Kidney glomerular epithelial cell (primary cell): ENCODE data around the gene ZDHHC4.
A peak's percentile ranks its signal among the peaks of the same experiment; 100 is the strongest.
"Not testable (repeated sequence)": the region's sequence is repeated elsewhere in the genome, so short reads cannot be mapped to it uniquely, and the experiment has no call there.

ENCODE experiments used
- DNase-seq: peaks from one replicate; lab custom pipeline; 2025; lab: John Stamatoyannopoulos, UW

Gene ZDHHC4

DNA sequence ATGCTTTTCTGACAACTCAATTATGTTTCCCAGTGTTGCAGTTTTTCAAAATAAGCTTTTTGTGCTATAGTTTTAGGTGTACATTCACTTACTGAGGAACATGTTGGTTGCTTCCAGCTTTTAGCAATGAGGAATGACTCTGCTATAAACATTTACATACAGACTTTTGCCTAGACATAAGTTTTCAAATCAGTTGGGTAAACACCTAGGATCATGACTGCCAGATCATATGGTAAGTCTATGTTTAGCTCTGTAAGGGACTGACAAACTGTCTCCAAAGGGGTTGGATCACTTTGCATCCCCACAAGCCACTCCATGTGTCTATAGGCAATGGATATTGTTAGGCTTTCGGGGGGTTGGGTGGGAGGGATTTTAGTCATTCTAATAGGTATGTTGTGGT, 15.1 kb upstream of the ZDHHC4 start:
- DNase-seq: no peak

DNA sequence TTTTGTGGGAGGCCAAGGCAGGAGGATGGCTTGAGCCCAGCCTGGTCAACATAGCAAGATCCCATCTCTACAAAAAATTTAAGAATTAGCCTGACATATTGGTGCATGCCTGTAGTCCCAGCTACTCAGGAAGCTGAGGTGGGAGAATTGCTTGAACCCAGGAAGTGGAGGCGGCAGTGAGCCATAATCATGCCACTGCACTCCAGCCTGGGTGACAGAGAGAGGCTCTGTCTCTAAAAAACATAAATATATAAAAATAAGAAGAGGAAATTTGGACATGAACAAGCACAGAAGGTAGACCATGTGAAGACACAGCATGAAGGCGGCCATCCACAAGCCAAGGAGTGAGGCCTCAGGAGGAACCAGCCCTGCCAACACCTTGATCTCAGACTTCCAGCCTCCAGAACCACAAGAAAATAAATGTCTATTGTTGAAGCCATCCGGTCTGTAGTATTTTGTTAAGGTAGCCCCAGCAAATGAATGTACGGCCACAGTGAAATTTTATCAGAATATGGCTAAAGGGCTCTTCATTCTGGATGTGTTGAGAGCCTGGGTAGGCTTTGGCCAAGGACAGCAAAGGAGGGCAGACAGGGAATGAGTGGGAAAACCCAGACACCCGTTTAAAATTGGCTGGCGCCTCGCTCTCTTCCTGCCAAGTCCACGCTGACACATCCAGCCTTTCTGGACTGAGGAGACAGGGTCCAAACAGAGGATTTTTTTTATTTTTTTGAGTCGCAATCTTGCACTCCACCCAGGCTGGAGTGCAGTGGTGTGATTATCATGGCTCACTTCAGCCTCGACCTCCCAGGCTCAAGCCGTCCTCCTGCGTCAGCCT, 13.1 kb upstream of the ZDHHC4 start:
- DNase-seq: no peak

DNA sequence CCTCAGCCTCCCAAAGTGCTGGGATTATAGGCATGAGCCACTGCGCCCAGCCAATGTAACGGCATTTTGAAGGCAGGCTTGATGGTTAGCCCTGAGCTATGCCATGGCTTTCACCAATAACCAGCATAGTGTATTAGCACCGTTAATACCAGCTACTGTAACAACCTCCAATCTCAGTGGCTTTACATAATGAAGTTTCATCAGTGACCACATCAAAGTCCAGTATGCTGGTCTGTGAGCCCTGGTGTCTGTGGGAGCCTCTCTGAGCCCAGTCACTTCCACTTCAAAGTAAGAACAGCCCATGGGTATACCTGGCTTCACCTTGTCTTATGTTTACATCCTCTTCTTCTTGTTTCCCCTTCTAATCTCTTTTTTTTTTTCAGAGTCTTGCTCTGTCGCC, 11.6 kb upstream of the ZDHHC4 start:
- no peak for DNase-seq

DNA sequence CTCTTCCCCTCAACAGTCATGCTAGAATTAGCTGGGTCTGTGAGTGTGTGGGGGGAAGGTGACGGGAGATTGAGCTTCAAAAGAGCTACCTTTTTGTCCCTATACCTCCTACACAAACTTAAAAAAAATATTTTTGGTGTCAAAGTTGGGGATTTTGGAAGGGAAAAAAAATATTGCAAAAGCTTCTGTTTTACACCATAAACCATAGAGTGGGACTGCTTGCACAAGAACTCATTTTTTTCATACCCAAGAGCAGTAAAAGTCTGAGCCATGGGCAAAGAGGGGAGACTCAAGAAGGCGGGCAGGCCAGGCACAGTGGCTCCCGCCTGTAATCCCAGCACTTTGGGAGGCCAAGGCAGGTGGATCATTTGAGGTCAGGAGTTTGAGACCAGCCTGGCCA, 9.4 kb upstream of the ZDHHC4 start:
- DNase-seq: no peak

DNA sequence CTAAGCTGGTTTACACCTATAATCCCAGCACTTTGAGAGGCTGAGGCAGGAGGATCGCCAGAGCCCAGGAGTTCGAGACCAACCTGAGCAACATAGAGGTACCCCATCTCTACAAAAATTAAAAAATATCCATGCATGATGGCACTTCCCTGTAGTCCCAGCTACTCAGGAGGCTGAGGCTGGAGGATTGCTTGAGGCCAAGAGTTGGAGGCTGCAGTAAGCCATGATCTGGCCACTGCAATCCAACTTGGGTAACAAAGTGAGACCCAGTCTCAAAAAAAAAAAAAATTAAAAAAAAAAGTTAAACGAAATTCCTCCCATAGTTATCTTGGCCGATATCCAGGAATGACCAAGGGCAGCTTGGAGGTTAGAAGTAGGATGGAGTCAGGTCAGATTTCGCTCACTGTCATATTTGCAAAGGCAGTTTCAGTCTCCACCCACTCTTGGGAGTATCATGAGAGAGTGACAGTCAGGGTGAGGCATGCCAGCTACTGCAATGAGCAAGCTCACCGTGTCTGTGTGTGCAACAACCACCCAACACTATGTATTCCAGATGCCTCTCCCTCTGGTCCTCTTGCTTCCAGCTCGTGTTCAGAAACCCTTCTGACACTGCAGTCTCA, 6.0 kb upstream of the ZDHHC4 start:
- no peak for DNase-seq

DNA sequence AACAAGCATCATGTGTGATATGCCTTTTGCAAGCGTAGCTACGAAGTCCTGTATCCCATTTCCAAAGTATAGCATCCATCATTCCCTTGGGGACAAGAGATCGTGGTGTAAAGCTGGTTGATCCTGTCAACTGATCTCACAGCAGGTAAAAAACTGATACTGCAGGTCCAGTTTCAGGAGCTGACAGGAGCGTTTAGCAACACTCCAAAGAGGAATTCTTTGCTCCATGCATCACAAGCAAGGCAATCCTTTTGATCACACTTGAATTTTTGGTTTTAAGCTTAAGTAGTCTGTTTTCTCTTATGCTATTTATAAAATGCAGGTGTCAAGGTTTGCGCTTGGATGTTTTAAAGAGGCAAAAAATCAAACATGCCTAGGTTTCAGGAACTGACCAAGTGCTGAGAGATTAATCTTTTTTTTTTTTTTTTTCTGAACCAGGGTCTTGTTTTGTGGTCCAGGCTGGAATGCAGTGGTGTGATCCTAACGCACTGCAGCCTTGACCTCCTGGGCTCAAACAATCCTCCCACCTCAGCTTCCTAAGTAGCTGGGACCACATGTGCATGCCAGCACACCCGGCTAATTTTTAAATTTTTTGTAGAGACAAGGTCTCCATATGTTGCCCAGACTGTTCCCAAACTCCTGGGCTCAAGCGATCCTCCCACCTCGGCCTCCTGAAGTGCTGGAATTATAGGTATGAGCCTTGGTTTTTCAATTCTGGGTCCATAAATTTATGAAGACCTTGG, 1.8 kb upstream of the ZDHHC4 start:
- DNase-seq: no peak

DNA sequence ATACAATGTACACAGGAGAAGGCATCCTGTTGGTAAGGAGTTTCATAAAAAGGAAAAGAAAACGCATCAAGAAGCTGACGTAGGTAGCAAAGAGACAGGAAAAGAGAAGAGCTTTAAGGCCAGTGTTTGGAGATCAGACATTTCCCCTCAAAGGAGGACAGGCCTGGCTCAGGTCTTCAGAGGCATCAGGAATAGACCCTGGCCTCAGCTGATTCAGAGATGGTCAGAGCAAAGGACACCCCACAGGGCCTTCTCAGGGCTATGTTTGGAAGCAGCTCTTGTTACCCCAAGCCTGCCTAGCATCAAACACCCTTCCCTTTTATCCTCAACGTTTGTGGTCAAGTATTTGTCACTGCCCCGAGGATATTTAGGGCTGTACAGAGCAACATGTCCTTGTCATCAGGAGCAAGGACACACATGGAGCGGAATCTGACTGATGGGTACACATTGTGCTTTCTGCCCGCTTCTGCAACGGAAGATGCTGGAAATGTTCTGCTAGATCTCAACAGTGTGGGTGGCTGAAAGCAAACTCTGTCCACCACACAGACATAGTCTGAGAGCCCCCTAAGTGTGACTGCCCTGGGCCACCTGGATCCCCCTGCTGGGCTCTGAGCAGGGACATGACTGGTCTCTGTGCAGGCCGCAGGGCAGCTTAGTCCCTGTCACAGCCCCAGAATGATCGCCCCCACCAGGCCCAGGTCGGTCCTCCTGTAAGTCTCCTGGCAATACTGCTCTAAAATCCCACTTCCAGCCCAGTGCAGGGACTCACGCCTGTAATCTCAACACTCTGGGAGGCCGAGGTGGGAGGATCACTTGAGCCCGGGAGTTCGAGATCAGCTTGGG, 1.0 kb upstream of the ZDHHC4 start:
- no peak for DNase-seq

DNA sequence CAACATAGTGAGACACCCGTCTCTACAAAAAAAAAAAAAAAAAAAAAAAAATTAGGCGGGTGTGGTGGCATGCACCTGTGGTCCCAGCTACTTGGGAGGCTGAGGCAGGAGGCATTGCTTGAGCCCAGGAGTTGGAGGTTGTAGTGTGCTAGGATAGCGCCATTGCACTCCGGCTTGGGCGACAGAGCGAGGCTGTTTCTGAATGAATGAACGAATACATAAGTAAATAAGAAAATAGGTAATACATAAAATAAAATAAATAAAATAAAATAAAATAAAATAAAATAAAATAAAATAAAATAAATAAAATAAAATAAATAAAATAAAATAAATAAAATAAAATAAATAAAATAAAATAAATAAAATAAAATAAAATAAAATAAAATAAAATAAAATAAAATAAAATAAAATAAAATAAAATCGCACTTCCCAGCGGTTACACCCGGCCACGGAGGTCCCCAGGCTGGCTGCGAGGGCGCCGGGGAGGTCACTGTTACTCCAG, 336 bp upstream of the ZDHHC4 start:
- not testable (repeated sequence) for DNase-seq

DNA sequence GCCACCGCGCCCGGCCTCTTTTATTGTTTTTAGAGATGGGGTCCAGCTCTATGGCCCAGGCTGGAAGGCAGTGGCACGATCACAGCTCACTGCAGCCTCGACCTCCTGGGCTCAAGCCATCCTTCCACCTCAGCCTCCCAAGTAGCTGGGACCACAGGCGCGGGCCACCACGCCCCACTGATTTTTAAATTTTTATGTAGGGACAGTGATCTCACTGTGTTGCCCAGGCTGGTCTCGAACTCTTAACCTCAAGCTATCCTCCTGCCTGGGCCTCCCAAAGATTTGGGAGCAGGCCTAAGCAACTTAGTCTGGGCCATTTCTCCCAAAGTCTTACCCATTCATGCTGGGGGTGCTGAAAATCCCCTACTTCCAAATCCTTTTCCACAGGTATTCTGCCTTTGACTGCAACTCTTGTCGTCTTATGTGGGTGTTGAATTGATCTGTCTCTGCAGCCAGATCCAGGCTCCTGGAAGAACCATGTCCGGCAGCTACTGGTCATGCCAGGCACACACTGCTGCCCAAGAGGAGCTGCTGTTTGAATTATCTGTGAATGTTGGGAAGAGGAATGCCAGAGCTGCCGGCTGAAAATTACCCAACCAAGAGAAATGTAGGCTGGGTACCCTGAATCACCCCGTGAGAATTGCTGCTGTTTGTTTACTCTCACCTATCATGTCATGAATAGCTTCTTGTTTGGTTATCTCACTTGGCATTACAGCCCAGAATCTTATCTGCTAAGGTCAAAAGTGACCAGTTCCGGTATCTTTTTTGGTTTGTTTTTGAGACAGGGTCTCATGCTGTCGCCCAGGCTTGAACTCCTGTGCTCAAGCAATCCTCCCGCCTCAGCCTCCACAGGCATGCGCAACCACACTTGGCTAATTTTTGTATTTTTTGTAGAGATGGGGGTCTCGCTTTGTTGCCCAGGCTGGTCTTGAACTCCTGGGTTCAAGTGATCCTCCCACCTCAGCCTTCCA, 1.1 kb downstream of the ZDHHC4 start:
- peak; percentile 18 for DNase-seq

DNA sequence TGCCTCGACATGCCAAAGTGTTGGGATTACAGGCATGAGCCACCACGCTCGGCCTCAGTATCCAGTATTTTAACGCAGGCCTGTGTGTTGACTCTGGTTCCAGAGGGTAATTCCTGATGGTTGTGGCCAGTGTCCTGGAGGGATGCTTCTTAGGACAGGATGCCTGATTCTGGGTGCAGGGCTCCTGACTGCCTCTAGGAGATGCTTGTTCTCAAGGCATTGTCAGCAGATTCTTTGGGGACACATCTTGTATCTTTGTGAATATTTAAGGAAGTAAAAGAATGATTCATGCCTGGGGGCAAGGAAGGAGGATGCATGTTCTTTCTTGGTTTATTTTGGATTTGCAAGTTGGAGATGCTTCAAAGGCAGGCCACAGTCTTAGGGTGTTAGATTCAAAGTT, 2.2 kb downstream of the ZDHHC4 start:
- DNase-seq: no peak

DNA sequence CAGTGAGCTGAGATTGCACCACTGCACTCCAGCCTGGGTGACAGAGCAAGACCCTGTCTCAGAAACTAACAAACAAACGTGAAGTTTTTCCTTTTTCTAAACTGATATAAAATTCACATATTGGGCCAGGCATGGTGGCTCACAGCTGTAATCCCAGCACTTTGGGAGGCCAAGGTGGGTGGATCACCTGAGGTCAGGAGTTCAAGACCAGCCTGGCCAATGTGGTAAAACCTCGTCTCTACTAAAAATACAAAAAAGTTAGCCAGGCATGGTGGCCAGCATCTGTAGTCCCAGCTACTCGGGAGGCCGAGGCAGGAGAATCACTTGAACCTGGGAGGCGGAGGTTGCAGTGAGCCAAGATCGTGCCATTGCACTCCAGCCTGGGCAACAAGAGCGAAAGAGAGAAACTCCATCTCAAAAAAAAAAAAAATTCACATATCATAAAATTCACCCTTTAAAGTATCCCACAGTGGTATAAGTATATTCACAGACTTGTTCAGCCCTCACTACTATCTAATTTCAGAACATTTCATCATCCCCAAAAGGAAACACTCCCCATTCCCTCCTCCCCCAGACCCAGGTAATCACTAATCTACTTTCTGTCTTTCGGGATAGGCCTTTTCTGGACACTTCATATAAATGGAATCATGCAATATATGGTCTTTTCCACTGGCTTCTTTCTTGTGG, 8.6 kb downstream of the ZDHHC4 start:
- DNase-seq: not testable (repeated sequence)

DNA sequence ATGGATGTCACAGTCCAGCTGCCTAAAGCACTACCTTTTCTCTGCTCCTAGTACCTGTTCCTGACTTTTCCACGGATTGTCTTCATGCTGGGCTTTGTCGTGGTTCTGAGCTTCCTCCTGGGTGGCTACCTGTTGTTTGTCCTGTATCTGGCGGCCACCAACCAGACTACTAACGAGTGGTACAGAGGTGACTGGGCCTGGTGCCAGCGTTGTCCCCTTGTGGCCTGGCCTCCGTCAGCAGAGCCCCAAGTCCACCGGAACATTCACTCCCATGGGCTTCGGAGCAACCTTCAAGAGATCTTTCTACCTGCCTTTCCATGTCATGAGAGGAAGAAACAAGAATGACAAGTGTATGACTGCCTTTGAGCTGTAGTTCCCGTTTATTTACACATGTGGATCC, 11.3 kb downstream of the ZDHHC4 start:
- DNase-seq: no peak

DNA sequence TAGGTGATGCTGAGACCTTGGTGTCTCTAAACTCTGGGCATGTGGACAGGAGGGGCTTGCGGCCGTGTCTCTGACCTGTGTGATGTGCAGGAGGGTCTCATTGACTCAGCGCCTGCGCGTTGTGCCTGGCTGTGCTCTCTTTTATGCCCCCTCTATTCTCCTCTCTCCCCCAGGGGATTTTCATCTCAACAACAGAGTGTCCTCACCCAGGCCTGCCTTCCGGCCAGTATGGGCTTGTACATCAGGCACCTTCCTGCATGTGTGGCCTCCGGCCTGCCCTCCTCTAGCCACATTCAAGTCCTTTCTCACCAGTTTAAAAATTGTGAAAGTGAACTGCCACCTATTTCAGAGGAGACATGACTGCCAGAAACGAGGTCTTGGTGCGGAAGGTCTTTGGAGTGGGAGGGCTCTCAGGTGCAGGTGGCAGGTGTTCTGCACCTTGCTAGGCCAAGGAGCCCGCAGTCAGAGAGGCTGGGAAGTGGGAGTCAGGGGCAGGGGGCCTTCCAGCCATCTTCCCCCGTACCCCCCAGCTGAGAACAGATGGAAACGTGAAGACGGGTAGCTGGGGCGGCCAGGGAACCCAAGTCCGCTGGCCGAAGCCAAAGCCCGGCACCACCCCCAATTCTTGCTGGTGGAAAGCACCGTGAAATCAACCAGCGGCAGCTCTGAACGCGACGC, 12.0 kb downstream of the ZDHHC4 start:
- no peak for DNase-seq

DNA sequence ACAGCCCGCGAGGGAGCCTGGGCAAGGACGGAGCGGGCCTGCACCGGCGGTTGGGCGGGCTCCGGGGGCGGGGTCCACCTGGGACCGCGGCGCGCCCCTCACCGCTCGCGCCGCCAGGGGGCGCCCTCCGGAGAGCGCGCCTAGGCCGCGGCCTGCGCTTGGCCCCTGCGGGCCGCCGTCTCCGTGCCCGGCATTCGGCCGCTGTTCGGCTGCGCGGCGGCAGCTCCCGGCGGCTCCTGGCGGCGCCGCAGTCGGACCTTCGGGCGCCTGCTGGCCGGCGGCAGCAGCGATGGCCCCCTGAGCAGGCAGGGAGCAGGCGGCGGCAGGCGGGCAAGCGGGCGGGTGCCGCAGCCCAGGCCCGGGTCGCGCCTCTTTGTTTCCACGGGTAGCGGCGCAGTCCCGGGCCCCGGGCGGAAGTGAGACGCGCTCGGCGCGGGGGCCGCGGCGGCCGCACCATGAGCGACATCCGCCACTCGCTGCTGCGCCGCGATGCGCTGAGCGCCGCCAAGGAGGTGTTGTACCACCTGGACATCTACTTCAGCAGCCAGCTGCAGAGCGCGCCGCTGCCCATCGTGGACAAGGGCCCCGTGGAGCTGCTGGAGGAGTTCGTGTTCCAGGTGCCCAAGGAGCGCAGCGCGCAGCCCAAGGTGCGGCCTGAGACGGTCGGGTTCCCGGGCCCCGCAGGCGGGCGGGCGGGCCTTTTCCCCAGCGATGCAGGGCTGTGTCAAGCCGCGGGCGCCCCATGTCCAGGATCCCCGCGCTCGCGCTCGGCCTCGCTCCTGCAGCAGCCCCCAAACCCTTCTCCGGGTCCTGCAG, 12.8 kb downstream of the ZDHHC4 start, which contains the start of gene INTS15:
Gene INTS15 (plus strand): TSS at position 193 of the 816 bp plus-strand sequence. CDS start 263 bp downstream, at position 456.
- DNase-seq: peak; percentile 74

DNA sequence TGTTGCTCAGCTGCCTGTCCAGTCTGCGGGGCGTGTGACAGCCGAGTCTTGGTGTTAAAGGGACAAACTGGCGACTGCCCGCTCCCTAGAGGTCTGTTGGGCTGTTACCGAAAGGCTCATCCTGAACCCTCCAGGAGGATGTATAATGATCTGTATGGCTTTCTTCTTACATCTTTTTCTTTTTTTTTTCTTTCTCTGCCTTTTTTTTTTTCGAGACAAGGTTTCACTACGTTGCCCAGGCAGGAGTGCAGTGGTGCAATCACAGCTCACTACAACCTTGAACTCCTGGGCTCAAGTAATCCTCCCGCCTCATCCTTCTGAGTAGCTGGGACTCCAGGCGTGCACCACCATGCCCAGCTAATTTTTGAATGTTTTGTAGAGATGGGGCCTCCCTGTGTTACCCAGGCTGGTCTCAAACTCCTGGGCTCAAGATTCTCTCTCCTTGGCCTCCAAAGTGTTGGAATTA, 13.4 kb downstream of the ZDHHC4 start:
- peak; percentile 15 for DNase-seq

DNA sequence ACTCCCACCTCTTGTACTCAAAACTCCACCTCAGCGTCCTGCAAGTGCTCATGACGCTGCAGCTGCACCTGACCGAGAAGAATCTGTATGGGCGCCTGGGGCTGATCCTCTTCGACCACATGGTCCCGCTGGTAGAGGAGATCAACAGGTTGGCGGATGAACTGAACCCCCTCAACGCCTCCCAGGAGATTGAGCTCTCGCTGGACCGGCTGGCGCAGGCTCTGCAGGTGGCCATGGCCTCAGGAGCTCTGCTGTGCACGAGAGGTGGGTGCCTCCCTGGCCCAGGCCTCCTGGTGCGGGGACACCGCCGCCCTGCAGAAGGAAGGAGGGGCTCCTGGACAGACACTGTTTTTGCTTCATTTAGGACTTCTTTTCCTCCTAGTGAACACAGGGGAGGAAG, 22.8 kb downstream of the ZDHHC4 start:
- no peak for DNase-seq

DNA sequence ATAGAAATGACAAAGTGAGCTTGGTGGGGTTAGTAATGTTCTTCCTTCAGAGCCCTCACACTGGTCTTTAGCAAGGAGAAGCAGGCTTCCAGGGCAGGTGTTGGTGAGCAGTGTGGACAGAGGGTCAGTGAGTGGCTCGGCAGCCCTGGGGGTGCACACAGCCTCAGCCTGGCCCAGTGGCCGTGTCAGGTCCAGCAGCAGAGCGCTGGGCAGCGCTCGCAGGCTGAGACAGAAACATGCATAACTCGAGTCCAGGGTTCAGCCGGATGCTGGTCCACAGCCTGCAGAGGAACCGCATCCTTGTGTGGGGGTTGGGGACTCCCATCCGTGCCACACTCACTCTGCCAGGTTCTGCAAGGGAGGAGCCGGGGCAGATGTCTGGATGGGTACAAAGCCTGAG, 27.2 kb downstream of the ZDHHC4 start:
- DNase-seq: no peak

DNA sequence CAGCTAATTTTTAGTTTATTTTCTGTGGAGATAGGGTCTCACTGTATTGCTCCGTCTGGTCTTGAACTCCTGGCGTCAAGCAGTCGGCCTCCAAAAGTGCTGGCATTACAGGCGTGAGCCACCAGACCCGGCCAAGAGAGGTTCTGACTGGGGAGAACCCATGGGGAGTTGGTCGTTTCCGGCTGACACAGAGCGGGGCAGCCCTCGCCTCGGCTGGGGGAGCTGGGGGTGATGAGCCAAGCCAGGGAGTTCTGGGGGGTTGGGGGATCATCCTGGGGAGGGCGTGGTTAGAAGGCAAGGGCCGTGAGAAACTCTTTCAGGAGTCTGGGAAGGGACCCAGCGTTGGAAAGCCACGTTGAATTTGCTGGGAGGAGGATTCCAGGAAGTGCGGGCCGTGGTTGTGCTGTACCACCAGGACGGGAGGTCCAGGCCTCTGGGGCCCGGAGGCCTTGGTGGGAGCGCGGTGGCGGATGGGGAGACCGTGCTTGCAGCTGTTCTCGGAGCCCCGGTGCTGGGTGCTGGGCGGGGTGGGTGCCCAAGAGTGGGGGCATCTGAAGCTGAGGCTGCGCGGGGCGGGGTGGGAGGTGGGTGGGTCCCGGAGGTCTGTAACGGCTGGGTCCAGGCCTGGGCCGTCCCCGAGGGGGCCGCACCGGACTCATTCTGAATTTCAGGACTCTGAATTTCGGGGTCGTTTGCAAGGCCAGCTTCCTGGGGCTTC, 29.8 kb downstream of the ZDHHC4 start:
- no peak for DNase-seq
